ENCODE results near the gene DROSHA. TPM values are rescaled to one million over a fixed set of nuclear protein-coding genes. Genes with fewer than 3 reads are reported as not detected.

The DROSHA gene
- total RNA-seq, 1 donor from 2014 or later = 97.3 TPM

DNA sequence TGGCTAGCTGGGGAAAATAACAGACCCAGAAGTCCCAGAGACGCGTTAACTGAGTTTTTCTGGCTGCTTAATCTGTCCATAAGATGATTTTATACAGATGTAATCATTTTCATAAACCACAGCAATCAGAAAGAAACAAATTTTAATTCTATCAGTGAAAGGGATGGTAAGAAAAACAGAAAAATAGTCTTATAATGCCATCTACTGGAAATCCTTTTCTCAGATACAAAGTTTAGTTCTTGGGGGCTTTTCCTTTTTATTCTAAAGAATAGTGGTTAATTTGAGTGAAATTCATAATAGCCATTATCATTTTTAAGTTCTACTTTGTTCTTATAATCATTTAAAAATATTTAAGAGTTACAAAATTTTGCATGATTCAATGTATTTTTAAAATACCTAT, 44.4 kb downstream of the DROSHA start:
- H3K4me1 Mint-ChIP-seq (ENCODE audit: unreplicated experiment) = peaks cover 6% of the 10 kb centered on the region
- H3K27ac Mint-ChIP-seq = no peak overlapping the region

DNA sequence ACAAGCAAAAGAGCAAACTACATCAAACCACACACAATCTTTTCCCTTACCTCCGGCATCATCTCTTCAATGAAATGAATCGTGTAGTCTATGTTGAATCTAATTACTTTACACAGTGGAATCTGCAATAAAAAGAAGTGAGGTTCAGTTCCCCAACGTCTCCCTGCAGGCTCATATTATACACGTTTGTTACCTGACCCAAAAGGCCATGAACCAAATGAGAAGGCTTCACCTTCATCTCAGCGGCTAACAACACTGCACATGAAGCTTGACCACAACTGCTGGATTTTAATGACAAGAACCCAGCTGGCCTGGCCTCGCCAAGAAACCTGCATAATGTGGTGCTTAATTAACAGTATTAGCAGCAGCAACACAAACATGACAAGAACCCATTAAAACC, 45.5 kb downstream of the DROSHA start:
- Mint-ChIP-seq H3K4me3 (no peak overlapping the region), H3K9me3 (no peaks in the 10 kb centered on the region), H3K36me3 (peaks cover 39% of the 10 kb centered on the region), H3K27ac (no peak overlapping the region), H3K4me1 (ENCODE audit: unreplicated experiment) (peaks cover 6% of the 10 kb centered on the region), H3K27me3 (no peaks in the 10 kb centered on the region)
- TF ChIP-seq, protein P1, sequence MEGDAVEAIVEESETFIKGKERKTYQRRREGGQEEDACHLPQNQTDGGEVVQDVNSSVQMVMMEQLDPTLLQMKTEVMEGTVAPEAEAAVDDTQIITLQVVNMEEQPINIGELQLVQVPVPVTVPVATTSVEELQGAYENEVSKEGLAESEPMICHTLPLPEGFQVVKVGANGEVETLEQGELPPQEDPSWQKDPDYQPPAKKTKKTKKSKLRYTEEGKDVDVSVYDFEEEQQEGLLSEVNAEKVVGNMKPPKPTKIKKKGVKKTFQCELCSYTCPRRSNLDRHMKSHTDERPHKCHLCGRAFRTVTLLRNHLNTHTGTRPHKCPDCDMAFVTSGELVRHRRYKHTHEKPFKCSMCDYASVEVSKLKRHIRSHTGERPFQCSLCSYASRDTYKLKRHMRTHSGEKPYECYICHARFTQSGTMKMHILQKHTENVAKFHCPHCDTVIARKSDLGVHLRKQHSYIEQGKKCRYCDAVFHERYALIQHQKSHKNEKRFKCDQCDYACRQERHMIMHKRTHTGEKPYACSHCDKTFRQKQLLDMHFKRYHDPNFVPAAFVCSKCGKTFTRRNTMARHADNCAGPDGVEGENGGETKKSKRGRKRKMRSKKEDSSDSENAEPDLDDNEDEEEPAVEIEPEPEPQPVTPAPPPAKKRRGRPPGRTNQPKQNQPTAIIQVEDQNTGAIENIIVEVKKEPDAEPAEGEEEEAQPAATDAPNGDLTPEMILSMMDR (conservative IDR thresholded peaks at IDR 0.05) = no peak
- no peak for DNase-seq (ENCODE audit: extremely low spot score, unreplicated experiment)

More for the DNA sequence above, 44.4 kb downstream of the DROSHA start:
- Mint-ChIP-seq H3K4me3 (no peak overlapping the region), H3K9me3 (no peaks in the 10 kb centered on the region), H3K36me3 (peaks cover 29% of the 10 kb centered on the region), H3K27me3 (no peaks in the 10 kb centered on the region)
- DNase-seq (ENCODE audit: extremely low spot score, unreplicated experiment) = no peak
- TF ChIP-seq, protein P1 (conservative IDR thresholded peaks at IDR 0.05) = peak; percentile 30

DNA sequence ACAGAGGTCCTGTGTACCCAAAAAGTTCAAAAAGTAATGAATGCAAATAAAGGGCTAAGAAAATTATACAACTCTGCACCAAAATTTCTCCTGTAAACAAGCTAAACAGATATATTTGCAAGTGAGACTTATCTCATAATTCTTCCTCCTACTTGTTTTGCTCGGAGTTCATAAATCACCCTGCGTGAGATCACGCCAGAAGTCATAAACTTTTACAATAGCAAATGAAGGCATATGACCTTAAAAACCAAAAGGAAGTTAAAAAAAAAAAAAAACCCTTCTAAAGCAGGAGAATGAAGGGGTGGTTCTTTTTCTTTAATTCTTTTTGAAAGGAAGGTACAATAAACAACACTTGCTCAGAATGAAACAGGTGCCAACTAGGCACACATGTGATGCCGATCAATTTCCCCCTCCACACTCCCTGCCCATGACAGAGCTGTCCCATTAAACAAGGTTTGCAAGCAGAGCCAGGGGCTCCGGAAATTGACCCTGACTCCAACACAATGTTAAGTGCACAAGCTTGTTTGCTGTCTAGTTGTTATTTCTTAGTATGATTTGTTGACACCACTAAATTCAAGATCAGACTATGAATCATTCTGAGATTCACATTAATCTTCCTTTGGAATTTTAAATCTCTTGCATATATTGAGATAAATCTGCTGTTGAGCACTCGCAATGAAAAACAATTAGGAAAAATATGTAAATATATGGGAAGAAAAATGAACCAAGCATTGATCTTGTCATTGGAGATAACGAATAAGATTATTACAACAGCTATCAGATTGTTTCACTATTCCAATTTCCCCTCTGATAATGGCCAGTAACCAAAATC, 46.3 kb downstream of the DROSHA start:
- Mint-ChIP-seq H3K4me1 (ENCODE audit: unreplicated experiment) (peaks cover 6% of the 10 kb centered on the region), H3K4me3 (no peak overlapping the region), H3K36me3 (peaks cover 34% of the 10 kb centered on the region), H3K27me3 (no peaks in the 10 kb centered on the region), H3K9me3 (no peaks in the 10 kb centered on the region), H3K27ac (no peak overlapping the region)
- DNase-seq (ENCODE audit: extremely low spot score, unreplicated experiment) = no peak
- TF ChIP-seq, protein P1 (conservative IDR thresholded peaks at IDR 0.05) = no peak

DNA sequence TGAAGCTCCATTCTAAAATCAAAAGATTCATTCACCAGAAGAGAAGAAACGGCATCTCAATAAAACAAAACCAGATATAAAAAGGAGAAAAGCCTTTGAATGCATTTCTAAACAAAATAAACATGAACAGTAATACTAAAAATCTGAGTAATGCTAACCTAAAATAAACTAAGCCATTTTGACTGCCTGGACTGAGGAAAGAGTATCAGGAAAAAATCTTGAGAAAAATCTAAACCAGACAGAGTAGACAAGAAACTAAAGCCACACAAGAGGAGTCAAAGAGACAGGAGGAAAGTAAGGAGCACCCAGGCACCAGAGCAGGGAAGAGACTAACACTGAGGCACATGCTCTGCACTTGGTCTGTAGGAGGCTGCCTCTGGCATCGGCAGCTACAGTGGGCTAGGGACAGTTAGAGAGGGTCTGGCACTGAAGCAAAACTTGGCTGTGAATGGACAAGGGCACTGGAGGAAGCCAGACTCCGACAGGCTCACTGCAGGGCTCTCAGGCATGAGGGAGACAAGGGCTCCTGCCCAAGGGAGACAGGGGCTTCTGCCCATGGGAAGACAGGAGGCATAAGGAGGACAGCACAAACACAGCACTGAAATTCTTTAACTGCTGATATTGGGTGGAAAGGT, 50.2 kb downstream of the DROSHA start:
- Mint-ChIP-seq H3K27me3 (no peaks in the 10 kb centered on the region), H3K27ac (no peak overlapping the region), H3K4me1 (ENCODE audit: unreplicated experiment) (peaks cover 6% of the 10 kb centered on the region), H3K9me3 (no peaks in the 10 kb centered on the region), H3K36me3 (peaks cover 24% of the 10 kb centered on the region), H3K4me3 (no peak overlapping the region)
- DNase-seq (ENCODE audit: extremely low spot score, unreplicated experiment) = no peak
- TF ChIP-seq, protein P1 (conservative IDR thresholded peaks at IDR 0.05) = no peak

DNA sequence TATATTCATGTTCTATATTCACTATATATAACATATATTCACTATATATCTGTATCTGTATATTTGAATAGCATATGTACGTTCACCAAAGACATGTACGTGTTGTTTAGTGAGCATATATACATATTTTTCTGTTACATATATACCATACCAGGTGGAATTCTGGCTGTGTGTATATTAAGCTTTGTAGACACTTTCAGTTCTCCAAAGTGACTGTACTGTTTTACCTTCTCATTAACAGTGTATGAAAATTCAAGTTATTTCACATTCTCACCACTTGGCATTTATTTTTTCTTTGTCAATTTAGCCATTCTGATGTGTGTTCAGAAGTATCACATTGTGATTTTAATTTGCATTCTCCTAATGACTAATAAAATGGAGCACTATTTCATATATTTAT, 52.2 kb downstream of the DROSHA start:
- TF ChIP-seq, protein P1 (conservative IDR thresholded peaks at IDR 0.05) = no peak
- Mint-ChIP-seq H3K4me3 (no peak overlapping the region), H3K27ac (no peak overlapping the region), H3K36me3 (peaks cover 31% of the 10 kb centered on the region), H3K9me3 (no peaks in the 10 kb centered on the region), H3K27me3 (no peaks in the 10 kb centered on the region), H3K4me1 (ENCODE audit: unreplicated experiment) (no peaks in the 10 kb centered on the region)
- DNase-seq (ENCODE audit: extremely low spot score, unreplicated experiment) = no peak
